GM12865 (cell line): ENCODE measurements around the gene MED14.

Experiments used
- DNase-seq: peaks from one replicate; pipeline ENCODE4 v3.0.0; 2010; ENCODE audit warnings: low read depth
- H3K4me3 ChIP-seq: 2 replicates; pipeline ENCODE4 v1.5.1; 2011; ENCODE audit warnings: mild to moderate bottlenecking, low read depth, low read length, control low read depth
- TF ChIP-seq, protein P1 (sequence below): IDR thresholded peaks from 2 replicates; pipeline ENCODE4 v1.5.1; 2011; ENCODE audit warnings: low read length, control low read depth, low read depth, inconsistent platforms; ENCODE audit not compliant: insufficient read depth; ENCODE audit errors: missing control alignments

Gene MED14

DNA sequence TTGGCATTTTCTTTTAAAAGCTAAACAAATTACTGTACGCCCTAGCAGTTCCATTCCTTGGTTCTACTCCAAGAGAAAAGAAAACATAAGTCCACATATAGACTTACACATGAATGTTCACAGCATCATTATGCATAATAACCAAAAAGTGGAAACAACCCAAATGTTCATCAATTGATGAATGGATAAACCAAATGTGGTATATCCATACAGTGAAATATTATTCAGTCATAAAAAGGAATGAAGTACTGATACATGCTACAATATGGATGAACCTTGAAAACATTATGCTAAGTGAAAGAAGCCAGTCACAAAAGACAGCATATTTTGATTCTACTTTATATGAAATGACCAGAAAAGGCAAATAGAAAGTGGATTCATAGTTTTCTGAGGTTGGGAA, 36.5 kb downstream of the MED14 start:
- no peak for DNase-seq
- TF ChIP-seq, protein P1, sequence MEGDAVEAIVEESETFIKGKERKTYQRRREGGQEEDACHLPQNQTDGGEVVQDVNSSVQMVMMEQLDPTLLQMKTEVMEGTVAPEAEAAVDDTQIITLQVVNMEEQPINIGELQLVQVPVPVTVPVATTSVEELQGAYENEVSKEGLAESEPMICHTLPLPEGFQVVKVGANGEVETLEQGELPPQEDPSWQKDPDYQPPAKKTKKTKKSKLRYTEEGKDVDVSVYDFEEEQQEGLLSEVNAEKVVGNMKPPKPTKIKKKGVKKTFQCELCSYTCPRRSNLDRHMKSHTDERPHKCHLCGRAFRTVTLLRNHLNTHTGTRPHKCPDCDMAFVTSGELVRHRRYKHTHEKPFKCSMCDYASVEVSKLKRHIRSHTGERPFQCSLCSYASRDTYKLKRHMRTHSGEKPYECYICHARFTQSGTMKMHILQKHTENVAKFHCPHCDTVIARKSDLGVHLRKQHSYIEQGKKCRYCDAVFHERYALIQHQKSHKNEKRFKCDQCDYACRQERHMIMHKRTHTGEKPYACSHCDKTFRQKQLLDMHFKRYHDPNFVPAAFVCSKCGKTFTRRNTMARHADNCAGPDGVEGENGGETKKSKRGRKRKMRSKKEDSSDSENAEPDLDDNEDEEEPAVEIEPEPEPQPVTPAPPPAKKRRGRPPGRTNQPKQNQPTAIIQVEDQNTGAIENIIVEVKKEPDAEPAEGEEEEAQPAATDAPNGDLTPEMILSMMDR, result no peak
- H3K4me3 ChIP-seq, result no peak overlapping the region

DNA sequence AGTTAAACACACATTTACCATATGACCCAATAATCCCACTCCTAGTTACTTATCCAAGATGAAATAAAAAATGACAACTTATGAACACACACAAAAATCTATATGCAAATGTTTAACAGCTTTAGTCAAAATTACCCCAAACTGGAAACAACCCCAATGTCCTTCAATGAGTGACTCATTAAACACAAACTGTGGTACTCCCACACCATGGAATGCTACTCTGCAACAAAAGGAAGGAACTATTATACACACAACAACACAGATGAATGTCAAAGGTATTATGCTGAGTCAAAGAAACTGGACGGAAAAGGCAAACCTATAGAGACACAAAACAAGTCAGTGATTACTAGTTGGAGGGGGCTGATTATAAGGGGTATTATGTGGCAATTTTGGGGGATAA, 40.5 kb downstream of the MED14 start:
- no peak for DNase-seq
- TF ChIP-seq, protein P1, result no peak
- H3K4me3 ChIP-seq, result no peak overlapping the region

GRCh38 chrX:40688929-40689328, 46.4 kb downstream of the MED14 start:
- TF ChIP-seq, protein P1, result no peak
- H3K4me3 ChIP-seq, result no peak overlapping the region
- DNase-seq, result no peak

DNA sequence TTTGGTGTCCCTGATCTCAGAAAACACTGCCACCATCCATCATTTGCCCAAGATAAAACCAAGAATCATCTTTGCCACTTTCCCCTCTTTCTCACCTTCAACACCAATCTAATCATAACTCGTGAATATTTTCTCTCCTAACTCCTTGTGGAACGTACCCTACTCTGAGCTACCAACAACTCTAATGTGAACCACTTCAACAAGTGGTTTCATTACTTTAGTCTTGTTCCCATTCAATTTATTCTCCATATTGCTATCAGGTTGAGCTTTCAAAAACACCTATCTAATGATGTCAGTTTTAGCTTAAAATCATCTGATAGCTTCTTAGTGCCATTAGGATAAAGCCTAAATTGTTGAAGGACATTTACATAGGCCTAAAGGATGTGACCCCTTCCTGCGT, 48.2 kb downstream of the MED14 start:
- TF ChIP-seq, protein P1, result no peak
- DNase-seq, result no peak
- no peak overlapping the region for H3K4me3 ChIP-seq

DNA sequence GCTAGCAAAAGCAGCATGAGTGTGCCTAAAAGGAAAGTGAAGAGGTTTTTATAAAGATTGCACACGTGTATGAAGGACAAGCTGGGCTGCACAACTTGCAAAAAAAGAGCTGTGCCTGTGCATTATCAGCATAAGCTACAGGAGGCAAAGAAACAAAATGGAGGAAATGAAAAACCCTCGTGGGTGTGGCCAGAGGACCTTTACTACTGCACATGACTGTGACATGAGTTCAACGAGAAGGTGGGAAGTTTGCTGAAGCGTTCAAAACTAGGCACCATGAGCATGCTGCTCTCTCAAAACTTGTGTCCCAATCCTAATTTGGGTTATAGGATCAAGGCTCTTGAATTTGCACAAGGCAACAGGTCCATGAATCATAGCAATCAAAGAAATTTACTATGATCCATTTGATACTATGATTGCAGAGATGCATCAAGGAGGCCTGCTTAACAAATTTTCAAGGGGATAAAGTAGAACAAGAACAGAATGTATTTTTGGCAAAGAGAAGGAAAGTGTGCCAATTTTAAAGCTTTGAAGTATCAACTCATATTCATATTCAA, 49.9 kb downstream of the MED14 start:
- H3K4me3 ChIP-seq, result no peak overlapping the region
- peak; percentile 1 for DNase-seq
- TF ChIP-seq, protein P1, result no peak

GRCh38 chrX:40684092-40684491, 51.2 kb downstream of the MED14 start:
- TF ChIP-seq, protein P1, result no peak
- no peak for DNase-seq
- no peak overlapping the region for H3K4me3 ChIP-seq

DNA sequence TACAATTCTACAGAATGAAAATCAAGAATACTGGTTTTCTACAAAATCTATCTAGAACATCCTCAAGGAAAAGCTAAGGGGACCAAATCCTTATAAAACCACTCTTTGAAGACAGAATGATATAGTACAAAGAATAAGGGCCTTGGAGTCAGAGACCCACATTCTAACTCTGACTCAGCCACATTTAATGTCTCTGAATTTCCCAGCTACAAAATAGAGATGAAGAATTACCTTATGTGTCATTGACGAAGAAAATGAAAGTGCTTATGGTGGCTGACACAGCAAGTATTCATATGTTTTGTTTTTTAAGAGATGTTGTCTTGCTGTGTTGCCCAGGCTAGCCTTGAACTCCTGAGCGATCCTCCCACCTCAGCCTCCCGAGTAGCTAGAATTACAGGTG, 52.1 kb downstream of the MED14 start:
- DNase-seq, result no peak
- H3K4me3 ChIP-seq, result no peak overlapping the region
- TF ChIP-seq, protein P1, result no peak
